ENCODE data around the gene MS4A15.

DNA sequence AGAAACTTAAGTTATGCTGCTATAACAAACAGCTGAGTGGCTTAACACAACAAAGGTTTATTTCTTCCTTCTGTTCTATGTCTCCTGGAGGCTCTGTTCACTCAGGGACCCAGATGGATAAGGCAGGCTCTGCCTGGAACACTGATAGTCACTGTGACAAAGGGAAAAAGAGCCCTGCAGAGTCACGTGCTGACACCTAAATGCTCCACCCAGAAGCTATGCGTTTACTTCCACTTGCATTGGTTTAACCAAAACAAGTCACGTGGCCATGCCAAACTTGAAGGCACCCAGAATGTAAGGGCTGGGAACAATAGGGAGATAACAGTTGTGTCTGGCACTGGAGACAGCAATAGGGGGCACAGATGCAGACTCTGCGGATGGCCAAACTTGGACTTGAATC lies 3.4 kb upstream of the MS4A15 start:
- TF ChIP-seq, protein P1, sequence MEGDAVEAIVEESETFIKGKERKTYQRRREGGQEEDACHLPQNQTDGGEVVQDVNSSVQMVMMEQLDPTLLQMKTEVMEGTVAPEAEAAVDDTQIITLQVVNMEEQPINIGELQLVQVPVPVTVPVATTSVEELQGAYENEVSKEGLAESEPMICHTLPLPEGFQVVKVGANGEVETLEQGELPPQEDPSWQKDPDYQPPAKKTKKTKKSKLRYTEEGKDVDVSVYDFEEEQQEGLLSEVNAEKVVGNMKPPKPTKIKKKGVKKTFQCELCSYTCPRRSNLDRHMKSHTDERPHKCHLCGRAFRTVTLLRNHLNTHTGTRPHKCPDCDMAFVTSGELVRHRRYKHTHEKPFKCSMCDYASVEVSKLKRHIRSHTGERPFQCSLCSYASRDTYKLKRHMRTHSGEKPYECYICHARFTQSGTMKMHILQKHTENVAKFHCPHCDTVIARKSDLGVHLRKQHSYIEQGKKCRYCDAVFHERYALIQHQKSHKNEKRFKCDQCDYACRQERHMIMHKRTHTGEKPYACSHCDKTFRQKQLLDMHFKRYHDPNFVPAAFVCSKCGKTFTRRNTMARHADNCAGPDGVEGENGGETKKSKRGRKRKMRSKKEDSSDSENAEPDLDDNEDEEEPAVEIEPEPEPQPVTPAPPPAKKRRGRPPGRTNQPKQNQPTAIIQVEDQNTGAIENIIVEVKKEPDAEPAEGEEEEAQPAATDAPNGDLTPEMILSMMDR (IDR thresholded peaks at IDR 0.05) = no peak
- no peak for TF ChIP-seq POLR2A (IDR thresholded peaks at IDR 0.05)
